Stimulated activated CD8-positive, alpha-beta memory T cell treated with anti-CD3 and anti-CD28 coated beads, Interleukin-15, amount 100 ng/mL, for 24 hours (primary cell): Measurements from ENCODE around the gene PNMA8B.

ENCODE experiments used
- DNase-seq: peaks from one replicate; pipeline ENCODE4 v3.0.0-alpha.2; 2020; ENCODE audit warnings: low read depth

Gene PNMA8B

GRCh38 chr19:46456930-46457329 lies 38.7 kb downstream of the PNMA8B start:
- no peak for DNase-seq

DNA sequence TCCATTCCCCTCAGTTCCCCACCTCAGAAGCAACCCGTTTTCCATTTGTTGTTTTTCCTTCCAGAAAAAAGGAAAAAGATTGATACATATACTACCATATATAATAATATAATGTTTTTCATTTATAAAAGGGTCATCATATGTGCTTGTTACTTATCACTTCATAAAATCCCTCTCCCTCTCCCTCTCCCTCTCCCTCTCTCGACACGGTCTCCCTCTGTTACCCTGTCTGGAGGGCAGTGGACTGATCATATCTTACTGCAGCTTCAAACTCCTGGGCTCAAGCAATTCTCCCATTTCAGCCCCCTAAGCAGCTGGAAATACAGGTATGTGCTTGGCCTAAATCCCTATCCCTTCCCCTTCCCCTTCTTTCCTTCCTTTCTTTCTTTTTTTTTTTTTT lies 41.4 kb downstream of the PNMA8B start:
- no peak for DNase-seq

DNA sequence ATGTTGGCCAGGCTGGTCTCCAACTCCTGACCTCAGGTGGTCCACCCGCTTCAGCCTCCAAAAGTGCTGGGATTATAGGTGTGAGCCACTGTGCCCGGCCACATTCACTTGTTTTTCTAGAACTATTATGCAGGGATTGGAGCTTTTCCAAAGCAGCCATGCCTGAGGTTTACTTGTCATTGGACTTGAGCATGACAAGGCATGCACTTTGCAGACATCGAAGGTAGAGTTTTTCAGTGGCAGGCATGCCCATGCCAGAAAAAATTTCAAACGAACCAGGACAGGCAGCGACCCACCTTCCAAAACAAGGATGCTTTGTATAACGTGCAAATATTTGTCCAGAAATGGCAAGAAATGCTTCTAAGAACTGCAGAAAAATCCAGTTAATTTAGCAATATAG lies 42.0 kb downstream of the PNMA8B start:
- DNase-seq: no peak

- no peak for DNase-seq
Measured at GRCh38 chr19:46452186-46452585, 43.5 kb downstream of the PNMA8B start.

DNA sequence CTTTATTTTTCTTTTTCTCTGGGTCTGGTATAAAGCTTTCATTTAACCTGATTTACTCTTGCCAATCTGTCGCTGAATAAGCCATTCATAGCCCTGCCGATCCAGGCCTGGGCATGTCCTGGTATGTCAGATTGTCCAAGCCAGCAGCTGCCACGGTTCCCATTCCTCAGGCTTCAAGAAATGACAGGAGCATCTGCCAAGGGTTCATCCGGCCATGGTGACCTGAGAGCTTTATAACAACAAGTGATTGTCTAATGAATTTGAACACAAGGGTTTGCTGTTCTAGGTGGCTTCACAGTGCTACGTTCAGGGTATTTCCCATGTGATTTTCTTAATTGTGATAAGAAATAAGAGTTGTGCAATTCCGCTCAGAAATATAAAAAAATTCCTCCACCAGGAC lies 44.3 kb downstream of the PNMA8B start:
- no peak for DNase-seq

DNA sequence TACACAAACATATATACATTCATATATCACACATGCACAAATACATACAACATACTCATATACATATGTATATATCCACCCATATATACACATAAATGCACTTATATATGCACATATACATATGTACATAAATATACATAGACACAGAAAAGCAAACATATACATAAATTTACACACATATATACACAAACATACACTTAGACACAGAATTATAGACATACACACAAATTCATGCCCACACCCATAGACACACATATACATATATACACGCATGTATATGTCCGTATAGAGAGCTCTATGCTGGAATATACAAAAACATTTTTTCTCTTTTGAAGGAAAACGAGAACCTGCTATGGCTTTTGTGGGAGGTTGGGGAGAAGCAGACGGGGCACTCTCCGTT lies 44.9 kb downstream of the PNMA8B start:
- DNase-seq: no peak

DNA sequence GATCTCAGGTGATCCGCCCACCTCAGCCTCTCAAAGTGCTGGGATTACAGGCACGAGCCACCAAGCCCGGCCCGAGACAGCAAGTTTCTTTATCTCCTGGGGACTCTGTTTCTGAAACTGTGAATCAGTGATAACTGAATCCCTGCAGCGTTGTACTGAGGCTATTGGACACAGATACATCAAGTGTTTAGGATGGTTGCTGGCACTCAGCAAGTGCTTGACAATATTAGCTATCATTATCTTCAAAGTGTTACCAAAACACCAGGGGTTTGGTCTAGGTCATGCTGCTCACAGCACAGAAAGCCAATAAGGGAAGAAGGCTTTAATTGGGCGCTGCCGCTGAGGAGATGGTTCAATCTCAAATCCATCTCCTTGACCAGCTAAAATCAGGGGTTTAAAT lies 46.4 kb downstream of the PNMA8B start:
- DNase-seq: no peak

DNA sequence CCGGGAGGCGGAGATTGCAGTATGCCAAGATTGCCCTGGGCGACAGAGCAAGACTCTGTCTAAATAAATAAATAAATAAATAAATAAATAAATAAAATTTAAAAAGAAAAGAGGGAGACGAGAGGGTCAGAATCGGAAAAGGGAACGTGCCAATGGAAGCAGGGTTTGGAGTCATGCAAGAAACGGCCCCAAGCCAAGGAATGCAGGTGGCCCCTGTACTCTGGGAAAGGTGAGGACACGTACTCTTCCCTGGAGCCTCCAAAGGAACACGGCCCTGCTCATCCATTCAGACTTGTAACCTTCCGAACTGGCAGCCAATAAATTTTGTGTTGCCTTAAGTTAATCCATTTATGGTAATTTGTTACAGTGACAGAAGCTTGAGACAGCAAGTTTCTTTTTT lies 47.1 kb downstream of the PNMA8B start:
- no peak for DNase-seq

DNA sequence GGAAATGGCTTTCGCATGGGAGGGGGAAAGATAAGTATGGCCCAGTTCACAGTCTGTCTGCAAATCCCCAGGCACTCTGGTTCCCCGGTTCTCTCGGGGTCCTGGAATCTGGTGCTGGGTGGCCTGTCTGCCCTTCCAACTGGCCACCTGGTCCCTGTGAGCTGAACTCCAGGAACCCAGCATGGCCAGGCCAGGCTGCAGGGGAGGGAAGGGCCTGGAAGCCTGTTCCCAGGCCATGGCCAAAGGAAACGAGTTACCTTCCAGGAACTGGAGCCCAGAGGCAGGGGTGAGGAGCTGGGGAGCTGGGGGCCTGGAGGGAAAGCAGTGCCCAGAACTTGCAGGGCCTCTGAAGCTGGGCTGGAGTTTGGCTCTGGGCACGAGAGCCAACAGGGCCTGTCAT lies 47.8 kb downstream of the PNMA8B start:
- DNase-seq: no peak

DNA sequence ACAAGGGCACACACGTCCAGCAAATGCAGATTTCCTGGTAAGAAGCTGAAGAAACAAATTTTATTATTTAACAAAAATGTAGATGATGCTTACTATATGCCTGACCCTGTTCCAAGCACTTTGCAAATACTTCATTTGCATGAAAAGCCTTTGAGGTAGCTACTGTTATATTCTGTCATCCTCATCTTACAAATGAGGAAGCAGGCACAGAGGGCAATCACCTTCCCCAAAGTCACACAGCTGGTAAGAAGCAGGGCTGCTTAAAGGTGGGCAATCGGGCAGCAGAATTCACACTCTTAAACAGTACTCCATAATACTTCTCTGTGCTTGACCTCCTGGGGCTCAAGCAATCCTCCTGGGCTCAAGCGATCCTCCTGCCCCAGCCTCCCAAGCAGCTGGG lies 48.7 kb downstream of the PNMA8B start:
- DNase-seq: no peak

DNA sequence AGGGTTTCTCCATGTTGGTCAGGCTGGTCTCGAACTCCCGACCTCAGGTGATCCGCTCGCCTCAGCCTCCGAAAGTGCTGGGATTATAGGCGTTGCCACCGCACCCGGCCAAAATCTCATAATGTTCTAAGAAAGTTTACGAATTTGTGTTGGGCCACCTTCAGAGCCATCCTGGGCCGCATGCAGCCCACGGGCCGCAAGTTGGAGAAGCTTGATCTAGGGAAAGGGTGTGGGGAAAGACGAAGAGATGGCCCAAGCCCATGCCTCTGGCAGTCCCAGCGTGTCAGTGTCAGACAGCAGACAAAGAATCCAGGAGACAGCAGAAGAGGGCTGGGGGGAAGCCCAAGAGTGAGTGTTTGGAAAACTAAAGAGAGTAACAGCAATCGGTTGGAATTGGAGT lies 49.6 kb downstream of the PNMA8B start:
- DNase-seq: no peak

- DNase-seq: no peak
Measured at GRCh38 chr19:46442808-46443450, 52.7 kb downstream of the PNMA8B start.

DNA sequence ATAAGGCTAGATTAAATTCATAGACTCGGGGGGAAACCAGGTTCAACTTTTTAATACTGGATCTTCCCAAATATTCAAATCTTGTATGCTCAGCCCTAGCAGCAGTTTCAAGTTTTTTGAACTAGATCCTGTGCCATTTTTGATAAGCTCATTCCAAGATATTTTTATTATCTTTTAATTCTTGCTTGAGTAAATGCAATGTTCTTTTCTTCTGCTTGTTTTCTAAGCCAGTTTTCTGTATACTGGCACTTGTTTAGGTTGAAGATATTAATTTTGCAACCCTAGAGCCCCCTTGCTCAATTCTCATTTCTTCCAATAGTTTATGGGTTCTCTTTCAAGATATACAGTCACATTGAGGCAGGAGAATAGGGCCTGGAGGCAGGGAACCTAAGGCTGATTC lies 53.8 kb downstream of the PNMA8B start:
- DNase-seq: no peak
